ENCODE measurements around the gene AGK.

Gene AGK

DNA sequence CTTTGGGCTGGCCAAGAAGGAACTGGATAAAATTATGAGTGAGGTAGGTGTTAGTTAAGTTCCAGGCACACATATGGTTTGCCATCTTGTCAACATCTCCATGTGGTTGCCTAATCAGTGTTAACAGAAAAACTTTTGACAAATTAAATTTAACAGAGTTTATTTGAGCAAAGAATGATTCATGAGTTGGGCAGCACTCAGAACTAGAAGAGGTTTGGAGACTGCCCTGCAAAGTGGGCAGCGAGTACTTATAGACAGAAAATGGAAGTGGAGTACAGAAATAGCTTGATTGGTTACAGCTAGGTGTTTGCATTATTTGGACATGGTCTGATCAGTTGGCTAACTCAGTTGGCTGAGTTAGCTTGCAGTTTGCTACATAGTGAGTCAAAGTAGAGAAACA lies 37.5 kb upstream of the AGK start:
- TF ChIP-seq, protein P1, sequence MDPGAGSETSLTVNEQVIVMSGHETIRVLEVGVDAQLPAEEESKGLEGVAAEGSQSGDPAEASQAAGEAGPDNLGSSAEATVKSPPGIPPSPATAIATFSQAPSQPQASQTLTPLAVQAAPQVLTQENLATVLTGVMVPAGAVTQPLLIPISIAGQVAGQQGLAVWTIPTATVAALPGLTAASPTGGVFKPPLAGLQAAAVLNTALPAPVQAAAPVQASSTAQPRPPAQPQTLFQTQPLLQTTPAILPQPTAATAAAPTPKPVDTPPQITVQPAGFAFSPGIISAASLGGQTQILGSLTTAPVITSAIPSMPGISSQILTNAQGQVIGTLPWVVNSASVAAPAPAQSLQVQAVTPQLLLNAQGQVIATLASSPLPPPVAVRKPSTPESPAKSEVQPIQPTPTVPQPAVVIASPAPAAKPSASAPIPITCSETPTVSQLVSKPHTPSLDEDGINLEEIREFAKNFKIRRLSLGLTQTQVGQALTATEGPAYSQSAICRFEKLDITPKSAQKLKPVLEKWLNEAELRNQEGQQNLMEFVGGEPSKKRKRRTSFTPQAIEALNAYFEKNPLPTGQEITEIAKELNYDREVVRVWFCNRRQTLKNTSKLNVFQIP (CRISPR knock-in tag; IDR thresholded peaks at IDR 0.05; ENCODE audit: borderline replicate concordance, low read depth): no peak
- TF ChIP-seq ARNTL (CRISPR knock-in tag; IDR thresholded peaks at IDR 0.05; ENCODE audit: borderline replicate concordance, low read depth) (no peak), TOX (CRISPR knock-in tag; IDR thresholded peaks at IDR 0.05; ENCODE audit: borderline replicate concordance) (no peak), ZFP30 (CRISPR knock-in tag; IDR thresholded peaks at IDR 0.05) (no peak), ZNF8 (CRISPR knock-in tag; IDR thresholded peaks at IDR 0.05) (no peak), ZNF70 (CRISPR knock-in tag; IDR thresholded peaks at IDR 0.05) (no peak), CSDC2 (CRISPR knock-in tag; IDR thresholded peaks at IDR 0.05) (no peak), ISL1 (CRISPR knock-in tag; IDR thresholded peaks at IDR 0.05) (no peak), ZNF565 (CRISPR knock-in tag; conservative IDR thresholded peaks at IDR 0.05; ENCODE audit: low read depth) (no peak), BACH2 (CRISPR knock-in tag; IDR thresholded peaks at IDR 0.05; ENCODE audit: borderline replicate concordance) (no peak)
- TF ChIP-seq, protein P2, sequence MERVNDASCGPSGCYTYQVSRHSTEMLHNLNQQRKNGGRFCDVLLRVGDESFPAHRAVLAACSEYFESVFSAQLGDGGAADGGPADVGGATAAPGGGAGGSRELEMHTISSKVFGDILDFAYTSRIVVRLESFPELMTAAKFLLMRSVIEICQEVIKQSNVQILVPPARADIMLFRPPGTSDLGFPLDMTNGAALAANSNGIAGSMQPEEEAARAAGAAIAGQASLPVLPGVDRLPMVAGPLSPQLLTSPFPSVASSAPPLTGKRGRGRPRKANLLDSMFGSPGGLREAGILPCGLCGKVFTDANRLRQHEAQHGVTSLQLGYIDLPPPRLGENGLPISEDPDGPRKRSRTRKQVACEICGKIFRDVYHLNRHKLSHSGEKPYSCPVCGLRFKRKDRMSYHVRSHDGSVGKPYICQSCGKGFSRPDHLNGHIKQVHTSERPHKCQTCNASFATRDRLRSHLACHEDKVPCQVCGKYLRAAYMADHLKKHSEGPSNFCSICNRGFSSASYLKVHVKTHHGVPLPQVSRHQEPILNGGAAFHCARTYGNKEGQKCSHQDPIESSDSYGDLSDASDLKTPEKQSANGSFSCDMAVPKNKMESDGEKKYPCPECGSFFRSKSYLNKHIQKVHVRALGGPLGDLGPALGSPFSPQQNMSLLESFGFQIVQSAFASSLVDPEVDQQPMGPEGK (CRISPR knock-in tag; IDR thresholded peaks at IDR 0.05; ENCODE audit: borderline replicate concordance): no peak
- TF ChIP-seq, protein P3, sequence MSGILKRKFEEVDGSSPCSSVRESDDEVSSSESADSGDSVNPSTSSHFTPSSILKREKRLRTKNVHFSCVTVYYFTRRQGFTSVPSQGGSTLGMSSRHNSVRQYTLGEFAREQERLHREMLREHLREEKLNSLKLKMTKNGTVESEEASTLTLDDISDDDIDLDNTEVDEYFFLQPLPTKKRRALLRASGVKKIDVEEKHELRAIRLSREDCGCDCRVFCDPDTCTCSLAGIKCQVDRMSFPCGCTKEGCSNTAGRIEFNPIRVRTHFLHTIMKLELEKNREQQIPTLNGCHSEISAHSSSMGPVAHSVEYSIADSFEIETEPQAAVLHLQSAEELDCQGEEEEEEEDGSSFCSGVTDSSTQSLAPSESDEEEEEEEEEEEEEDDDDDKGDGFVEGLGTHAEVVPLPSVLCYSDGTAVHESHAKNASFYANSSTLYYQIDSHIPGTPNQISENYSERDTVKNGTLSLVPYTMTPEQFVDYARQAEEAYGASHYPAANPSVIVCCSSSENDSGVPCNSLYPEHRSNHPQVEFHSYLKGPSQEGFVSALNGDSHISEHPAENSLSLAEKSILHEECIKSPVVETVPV (CRISPR knock-in tag; IDR thresholded peaks at IDR 0.05): no peak
- ATAC-seq: no peak

DNA sequence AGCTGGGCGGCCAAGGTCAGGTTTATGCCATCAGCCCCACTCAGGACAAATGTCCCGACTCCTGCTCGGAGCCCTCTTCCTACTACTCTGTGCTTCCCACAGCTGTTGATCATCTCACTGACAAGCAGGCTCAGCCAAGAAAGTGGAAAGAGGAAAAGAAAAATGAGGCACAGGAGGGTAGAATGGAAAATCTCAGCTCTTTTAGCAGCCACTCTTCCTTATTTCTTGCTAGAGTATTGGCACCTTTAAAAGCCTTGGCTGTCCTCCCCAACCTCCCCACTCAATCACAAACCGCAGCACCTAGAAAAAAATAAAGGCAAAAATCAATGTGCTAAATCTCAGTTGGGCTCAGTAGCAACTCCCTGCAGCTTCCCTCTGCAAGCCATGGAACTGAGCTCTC lies 35.3 kb upstream of the AGK start:
- TF ChIP-seq BACH2 (CRISPR knock-in tag; IDR thresholded peaks at IDR 0.05; ENCODE audit: borderline replicate concordance) (no peak), ISL1 (CRISPR knock-in tag; IDR thresholded peaks at IDR 0.05) (no peak), GLIS3 (CRISPR knock-in tag; IDR thresholded peaks at IDR 0.05) (no peak), ARNTL (CRISPR knock-in tag; IDR thresholded peaks at IDR 0.05; ENCODE audit: borderline replicate concordance, low read depth) (no peak), ZNF565 (CRISPR knock-in tag; conservative IDR thresholded peaks at IDR 0.05; ENCODE audit: low read depth) (no peak), ZC3H10 (CRISPR knock-in tag; IDR thresholded peaks at IDR 0.05) (no peak), OSR1 (CRISPR knock-in tag; IDR thresholded peaks at IDR 0.05) (no peak)
- TF ChIP-seq, protein P4, sequence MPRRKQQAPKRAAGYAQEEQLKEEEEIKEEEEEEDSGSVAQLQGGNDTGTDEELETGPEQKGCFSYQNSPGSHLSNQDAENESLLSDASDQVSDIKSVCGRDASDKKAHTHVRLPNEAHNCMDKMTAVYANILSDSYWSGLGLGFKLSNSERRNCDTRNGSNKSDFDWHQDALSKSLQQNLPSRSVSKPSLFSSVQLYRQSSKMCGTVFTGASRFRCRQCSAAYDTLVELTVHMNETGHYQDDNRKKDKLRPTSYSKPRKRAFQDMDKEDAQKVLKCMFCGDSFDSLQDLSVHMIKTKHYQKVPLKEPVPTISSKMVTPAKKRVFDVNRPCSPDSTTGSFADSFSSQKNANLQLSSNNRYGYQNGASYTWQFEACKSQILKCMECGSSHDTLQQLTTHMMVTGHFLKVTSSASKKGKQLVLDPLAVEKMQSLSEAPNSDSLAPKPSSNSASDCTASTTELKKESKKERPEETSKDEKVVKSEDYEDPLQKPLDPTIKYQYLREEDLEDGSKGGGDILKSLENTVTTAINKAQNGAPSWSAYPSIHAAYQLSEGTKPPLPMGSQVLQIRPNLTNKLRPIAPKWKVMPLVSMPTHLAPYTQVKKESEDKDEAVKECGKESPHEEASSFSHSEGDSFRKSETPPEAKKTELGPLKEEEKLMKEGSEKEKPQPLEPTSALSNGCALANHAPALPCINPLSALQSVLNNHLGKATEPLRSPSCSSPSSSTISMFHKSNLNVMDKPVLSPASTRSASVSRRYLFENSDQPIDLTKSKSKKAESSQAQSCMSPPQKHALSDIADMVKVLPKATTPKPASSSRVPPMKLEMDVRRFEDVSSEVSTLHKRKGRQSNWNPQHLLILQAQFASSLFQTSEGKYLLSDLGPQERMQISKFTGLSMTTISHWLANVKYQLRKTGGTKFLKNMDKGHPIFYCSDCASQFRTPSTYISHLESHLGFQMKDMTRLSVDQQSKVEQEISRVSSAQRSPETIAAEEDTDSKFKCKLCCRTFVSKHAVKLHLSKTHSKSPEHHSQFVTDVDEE (CRISPR knock-in tag; IDR thresholded peaks at IDR 0.05): no peak
- TF ChIP-seq, protein P2 (CRISPR knock-in tag; IDR thresholded peaks at IDR 0.05; ENCODE audit: borderline replicate concordance): no peak
- no peak for ATAC-seq

DNA sequence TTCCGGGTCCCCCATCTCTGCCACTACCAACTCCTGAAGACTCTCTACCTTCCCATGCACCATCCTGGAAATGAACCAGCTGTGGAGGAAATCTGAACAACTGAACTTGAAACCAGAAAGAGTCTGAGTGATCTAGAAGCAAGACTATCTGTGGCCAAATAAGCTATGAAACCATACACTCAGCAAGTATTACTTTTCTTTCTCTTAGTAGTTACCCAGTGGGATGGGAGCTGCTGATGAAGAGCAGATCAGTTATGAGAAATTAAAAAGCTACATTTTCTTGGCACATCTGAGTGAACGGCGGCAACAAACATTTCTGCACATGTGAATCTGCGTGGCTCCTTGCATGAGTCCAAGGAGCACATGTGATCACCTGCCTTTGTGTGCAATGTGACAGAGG lies 31.6 kb upstream of the AGK start:
- no peak for ATAC-seq
- TF ChIP-seq ESRRG (CRISPR knock-in tag; IDR thresholded peaks at IDR 0.05) (no peak), SNAI2 (CRISPR knock-in tag; IDR thresholded peaks at IDR 0.05) (no peak), ZNF565 (CRISPR knock-in tag; conservative IDR thresholded peaks at IDR 0.05; ENCODE audit: low read depth) (no peak), OSR1 (CRISPR knock-in tag; IDR thresholded peaks at IDR 0.05) (no peak), GLIS3 (CRISPR knock-in tag; IDR thresholded peaks at IDR 0.05) (no peak), ARNTL (CRISPR knock-in tag; IDR thresholded peaks at IDR 0.05; ENCODE audit: borderline replicate concordance, low read depth) (no peak), TOX (CRISPR knock-in tag; IDR thresholded peaks at IDR 0.05; ENCODE audit: borderline replicate concordance) (no peak), RARB (CRISPR knock-in tag; IDR thresholded peaks at IDR 0.05) (no peak), BACH2 (CRISPR knock-in tag; IDR thresholded peaks at IDR 0.05; ENCODE audit: borderline replicate concordance) (no peak), ZNF8 (CRISPR knock-in tag; IDR thresholded peaks at IDR 0.05) (no peak), CSDC2 (CRISPR knock-in tag; IDR thresholded peaks at IDR 0.05) (no peak), ZFP3 (CRISPR knock-in tag; IDR thresholded peaks at IDR 0.05) (no peak), ZFP30 (CRISPR knock-in tag; IDR thresholded peaks at IDR 0.05) (no peak), ISL1 (CRISPR knock-in tag; IDR thresholded peaks at IDR 0.05) (no peak), ZNF70 (CRISPR knock-in tag; IDR thresholded peaks at IDR 0.05) (no peak), ZC3H10 (CRISPR knock-in tag; IDR thresholded peaks at IDR 0.05) (no peak)
- TF ChIP-seq, protein P1 (CRISPR knock-in tag; IDR thresholded peaks at IDR 0.05; ENCODE audit: borderline replicate concordance, low read depth): no peak
- TF ChIP-seq, protein P5, sequence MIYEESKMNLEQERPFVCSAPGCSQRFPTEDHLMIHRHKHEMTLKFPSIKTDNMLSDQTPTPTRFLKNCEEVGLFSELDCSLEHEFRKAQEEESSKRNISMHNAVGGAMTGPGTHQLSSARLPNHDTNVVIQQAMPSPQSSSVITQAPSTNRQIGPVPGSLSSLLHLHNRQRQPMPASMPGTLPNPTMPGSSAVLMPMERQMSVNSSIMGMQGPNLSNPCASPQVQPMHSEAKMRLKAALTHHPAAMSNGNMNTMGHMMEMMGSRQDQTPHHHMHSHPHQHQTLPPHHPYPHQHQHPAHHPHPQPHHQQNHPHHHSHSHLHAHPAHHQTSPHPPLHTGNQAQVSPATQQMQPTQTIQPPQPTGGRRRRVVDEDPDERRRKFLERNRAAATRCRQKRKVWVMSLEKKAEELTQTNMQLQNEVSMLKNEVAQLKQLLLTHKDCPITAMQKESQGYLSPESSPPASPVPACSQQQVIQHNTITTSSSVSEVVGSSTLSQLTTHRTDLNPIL (CRISPR knock-in tag; IDR thresholded peaks at IDR 0.05; ENCODE audit: low read depth): no peak

All from SK-N-SH treated with all-trans-retinoic acid at 6 μM for 48 hours (cell line).